ENCODE measurements around the gene TRA2B.

The TRA2B gene

DNA sequence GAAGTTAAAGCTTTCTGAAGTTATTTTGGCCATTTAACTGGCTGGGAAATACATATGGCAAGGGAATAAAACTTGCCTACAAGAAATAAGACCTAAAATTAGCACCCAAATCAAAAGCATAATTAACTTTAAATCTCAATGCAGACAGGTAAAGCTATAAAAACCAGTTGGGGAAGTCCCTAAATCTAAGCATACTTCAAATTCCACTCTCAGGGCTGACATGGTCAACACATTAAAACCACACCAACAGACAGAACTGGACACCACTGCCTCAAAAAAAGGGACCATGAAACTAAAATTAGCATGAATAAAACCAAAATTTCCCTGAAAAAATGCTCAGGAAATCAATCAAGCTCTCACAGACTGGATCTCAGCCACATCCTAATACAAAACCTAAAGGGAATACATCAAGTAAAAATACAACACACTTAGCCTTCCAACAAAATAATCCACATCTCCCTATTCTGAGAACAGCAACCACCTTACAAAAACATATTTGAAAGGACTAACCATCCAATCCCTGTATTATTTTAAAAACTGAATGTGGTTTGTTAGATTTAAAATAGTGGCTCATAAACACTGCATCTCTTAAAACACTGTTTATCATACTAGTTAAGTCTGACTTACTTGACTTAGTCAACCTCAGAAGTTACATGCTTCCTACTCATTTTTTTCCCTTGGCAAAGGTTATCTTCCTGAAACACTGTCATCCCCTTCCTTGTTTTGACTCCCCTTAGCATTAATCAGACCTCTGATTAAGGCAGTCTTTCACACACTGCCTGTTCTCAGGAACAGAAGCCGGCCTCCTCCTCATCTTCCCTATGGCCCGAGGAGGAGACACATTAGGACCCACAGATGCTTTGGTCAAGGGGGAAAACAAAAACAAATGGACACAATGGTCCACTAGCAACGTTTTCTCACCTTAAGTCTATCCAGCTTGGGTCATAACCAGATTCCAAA is 8.3 kb downstream of the TRA2B start:
- 0 out of 2 replicates have a peak overlapping the region, but pooled peaks have one; percentile 1 for H3K4me3 ChIP-seq (ENCODE audit: low read length)
- H3K27ac ChIP-seq (ENCODE audit: low read length): no peak overlapping the region

DNA sequence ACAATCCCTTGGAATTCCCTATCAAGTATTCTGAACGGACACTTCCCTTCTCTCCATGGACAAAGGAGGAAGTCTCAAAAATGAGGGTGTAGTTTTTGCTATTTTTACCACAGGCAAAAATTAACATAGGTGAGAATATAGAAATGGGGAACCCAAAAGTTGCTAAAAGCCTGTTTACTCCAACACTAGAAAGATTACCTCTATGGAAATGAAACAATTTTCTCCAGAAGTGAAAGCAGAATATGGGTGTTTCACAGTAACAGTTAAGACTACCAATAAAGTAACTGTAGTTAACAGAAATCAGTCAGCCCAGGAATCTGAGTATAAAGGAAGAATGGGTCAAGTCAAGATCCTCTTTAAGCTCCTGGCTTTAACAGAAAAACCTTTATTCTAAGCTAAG is 9.3 kb downstream of the TRA2B start:
- peaks cover 100% of the 10 kb centered on the region for H4K20me1 ChIP-seq (ENCODE audit: insufficient read depth, low read length)
- no peak for DNase-seq
- no peak overlapping the region for H3K27ac ChIP-seq (ENCODE audit: low read length)
- H3K79me2 ChIP-seq (ENCODE audit: low read length): peaks cover 100% of the 10 kb centered on the region
- H3F3A ChIP-seq (ENCODE audit: insufficient read depth, low read length): peaks cover 62% of the 10 kb centered on the region
- no peak overlapping the region for H3K9ac ChIP-seq (ENCODE audit: low read length)
- no peaks in the 10 kb centered on the region for H3K9me2 ChIP-seq (replicated peaks; ENCODE audit: insufficient read depth, low read length)
- no peak overlapping the region for H3K4me3 ChIP-seq (ENCODE audit: low read length)
- no peak for TF ChIP-seq EZH2phosphoT487 (IDR thresholded peaks at IDR 0.05; ENCODE audit: low read length)
- no peak for TF ChIP-seq EZH2 (optimal IDR thresholded peaks at IDR 0.05; ENCODE audit: low read depth, low read length)
- TF ChIP-seq, protein P1, sequence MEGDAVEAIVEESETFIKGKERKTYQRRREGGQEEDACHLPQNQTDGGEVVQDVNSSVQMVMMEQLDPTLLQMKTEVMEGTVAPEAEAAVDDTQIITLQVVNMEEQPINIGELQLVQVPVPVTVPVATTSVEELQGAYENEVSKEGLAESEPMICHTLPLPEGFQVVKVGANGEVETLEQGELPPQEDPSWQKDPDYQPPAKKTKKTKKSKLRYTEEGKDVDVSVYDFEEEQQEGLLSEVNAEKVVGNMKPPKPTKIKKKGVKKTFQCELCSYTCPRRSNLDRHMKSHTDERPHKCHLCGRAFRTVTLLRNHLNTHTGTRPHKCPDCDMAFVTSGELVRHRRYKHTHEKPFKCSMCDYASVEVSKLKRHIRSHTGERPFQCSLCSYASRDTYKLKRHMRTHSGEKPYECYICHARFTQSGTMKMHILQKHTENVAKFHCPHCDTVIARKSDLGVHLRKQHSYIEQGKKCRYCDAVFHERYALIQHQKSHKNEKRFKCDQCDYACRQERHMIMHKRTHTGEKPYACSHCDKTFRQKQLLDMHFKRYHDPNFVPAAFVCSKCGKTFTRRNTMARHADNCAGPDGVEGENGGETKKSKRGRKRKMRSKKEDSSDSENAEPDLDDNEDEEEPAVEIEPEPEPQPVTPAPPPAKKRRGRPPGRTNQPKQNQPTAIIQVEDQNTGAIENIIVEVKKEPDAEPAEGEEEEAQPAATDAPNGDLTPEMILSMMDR (IDR thresholded peaks at IDR 0.05; ENCODE audit: low read length): no peak
- peaks cover 67% of the 10 kb centered on the region for H3K36me3 ChIP-seq (replicated peaks; ENCODE audit: insufficient read depth, low read length)
- H3K27me3 ChIP-seq (replicated peaks; ENCODE audit: insufficient read depth, low read length): no peaks in the 10 kb centered on the region
- peak overlapping the region; percentile 83; the same call in 1 of the 2 replicates for H3K4me2 ChIP-seq (ENCODE audit: low read depth, low read length)
- no peak overlapping the region for H2AFZ ChIP-seq (ENCODE audit: low read length)
- peaks cover 53% of the 10 kb centered on the region for H3K4me1 ChIP-seq (ENCODE audit: low read length)
- no peaks in the 10 kb centered on the region for H3K9me3 ChIP-seq (replicated peaks; ENCODE audit: insufficient read depth, low read length)

More for the DNA sequence above, 8.3 kb downstream of the TRA2B start:
- H3K4me2 ChIP-seq (ENCODE audit: low read depth, low read length): peak overlapping the region; percentile 83
- H3K9ac ChIP-seq (ENCODE audit: low read length): no peak overlapping the region
- no peaks in the 10 kb centered on the region for H3K9me2 ChIP-seq (replicated peaks; ENCODE audit: insufficient read depth, low read length)
- no peaks in the 10 kb centered on the region for H3K27me3 ChIP-seq (replicated peaks; ENCODE audit: insufficient read depth, low read length)
- H3K79me2 ChIP-seq (ENCODE audit: low read length): peaks cover 100% of the 10 kb centered on the region
- H3K9me3 ChIP-seq (replicated peaks; ENCODE audit: insufficient read depth, low read length): no peaks in the 10 kb centered on the region
- DNase-seq: no peak
- H2AFZ ChIP-seq (ENCODE audit: low read length): no peak overlapping the region
- peaks cover 100% of the 10 kb centered on the region for H4K20me1 ChIP-seq (ENCODE audit: insufficient read depth, low read length)
- no peak for TF ChIP-seq EZH2 (optimal IDR thresholded peaks at IDR 0.05; ENCODE audit: low read depth, low read length)
- no peak for TF ChIP-seq EZH2phosphoT487 (IDR thresholded peaks at IDR 0.05; ENCODE audit: low read length)
- TF ChIP-seq, protein P1 (IDR thresholded peaks at IDR 0.05; ENCODE audit: low read length): no peak
- peaks cover 58% of the 10 kb centered on the region for H3K36me3 ChIP-seq (replicated peaks; ENCODE audit: insufficient read depth, low read length)
- peaks cover 71% of the 10 kb centered on the region for H3F3A ChIP-seq (ENCODE audit: insufficient read depth, low read length)
- H3K4me1 ChIP-seq (ENCODE audit: low read length): peaks cover 62% of the 10 kb centered on the region

DNA sequence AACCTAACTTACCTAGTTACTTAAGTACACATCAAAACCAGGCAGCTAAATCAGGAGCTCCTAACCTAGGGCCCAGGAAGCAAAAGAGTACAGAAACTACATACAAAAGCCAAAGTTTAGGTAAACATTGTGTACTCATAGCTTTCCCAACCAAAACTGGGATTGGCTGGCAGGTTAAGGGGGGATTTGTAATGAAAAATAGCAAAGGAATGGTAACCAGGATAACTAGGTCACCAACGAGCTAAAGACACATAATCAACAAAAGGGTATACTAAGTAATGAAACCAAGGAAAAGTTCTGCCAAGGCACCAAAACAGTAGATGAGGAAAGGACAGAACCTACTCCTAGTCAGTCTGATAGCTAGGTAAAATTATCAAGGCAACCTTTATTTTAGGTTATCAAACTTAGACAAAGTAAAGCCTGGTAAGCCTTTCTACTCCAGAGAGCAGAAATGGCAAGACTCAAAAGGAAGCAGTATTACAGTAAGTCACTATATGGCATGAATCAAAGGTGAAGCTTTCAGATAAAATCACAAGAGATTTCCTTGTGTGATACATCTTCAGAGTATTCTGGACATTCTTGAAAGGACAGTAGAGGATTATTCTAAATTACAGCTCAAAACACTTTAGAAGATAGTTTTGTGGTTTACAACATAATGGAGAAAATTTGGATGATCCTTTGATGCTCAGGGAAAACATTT is 10.2 kb downstream of the TRA2B start:
- H3F3A ChIP-seq (ENCODE audit: insufficient read depth, low read length): peaks cover 59% of the 10 kb centered on the region
- no peaks in the 10 kb centered on the region for H3K27me3 ChIP-seq (replicated peaks; ENCODE audit: insufficient read depth, low read length)
- H3K27ac ChIP-seq (ENCODE audit: low read length): no peak overlapping the region
- peaks cover 100% of the 10 kb centered on the region for H4K20me1 ChIP-seq (ENCODE audit: insufficient read depth, low read length)
- H3K79me2 ChIP-seq (ENCODE audit: low read length): peaks cover 100% of the 10 kb centered on the region
- H3K4me2 ChIP-seq (ENCODE audit: low read depth, low read length): no peak overlapping the region
- DNase-seq: no peak
- H3K9me3 ChIP-seq (replicated peaks; ENCODE audit: insufficient read depth, low read length): no peaks in the 10 kb centered on the region
- H3K4me1 ChIP-seq (ENCODE audit: low read length): peaks cover 46% of the 10 kb centered on the region
- no peak overlapping the region for H3K9ac ChIP-seq (ENCODE audit: low read length)
- H3K9me2 ChIP-seq (replicated peaks; ENCODE audit: insufficient read depth, low read length): no peaks in the 10 kb centered on the region
- no peak overlapping the region for H2AFZ ChIP-seq (ENCODE audit: low read length)
- H3K36me3 ChIP-seq (replicated peaks; ENCODE audit: insufficient read depth, low read length): peaks cover 75% of the 10 kb centered on the region
- H3K4me3 ChIP-seq (ENCODE audit: low read length): no peak overlapping the region
- TF ChIP-seq EZH2 (optimal IDR thresholded peaks at IDR 0.05; ENCODE audit: low read depth, low read length): no peak
- TF ChIP-seq EZH2phosphoT487 (IDR thresholded peaks at IDR 0.05; ENCODE audit: low read length): no peak
- TF ChIP-seq, protein P1 (IDR thresholded peaks at IDR 0.05; ENCODE audit: low read length): no peak

Measured in MM.1S (cell line).